CD14-positive monocyte (primary cell): ENCODE measurements around the gene WEE1. TPM values are rescaled to one million over a fixed set of nuclear protein-coding genes. Genes with fewer than 3 reads are reported as not detected.

Experiments
- DNase-seq, 3 donors: peaks; one replicate each; pipeline ENCODE4 v3.0.0-alpha.2; 2011 to 2022
- H2AFZ ChIP-seq: 2 replicates; pipeline ENCODE4 v1.6.0; 2012; ENCODE audit warnings: mild to moderate bottlenecking, low read depth, low read length, inconsistent platforms; ENCODE audit not compliant: insufficient read depth, poor library complexity, severe bottlenecking
- H3K27ac ChIP-seq, 2 donors: 1 replicate in 1 of 2; 2 replicates in 1 of 2; pipeline ENCODE4 v1.5.1; 2012 to 2013; ENCODE audit warnings: low read length in 2 of 2, control low read depth in 1 of 2, inconsistent platforms in 1 of 2, low read depth in 1 of 2, mild to moderate bottlenecking in 1 of 2
- H3K27me3 ChIP-seq, 2 donors: one replicate each; pipeline versions ENCODE4 v1.6.0 to v1.6.1; 2011 to 2013; ENCODE audit warnings: low read length in 2 of 2; ENCODE audit not compliant: control insufficient read depth in 2 of 2, insufficient read depth in 2 of 2
- H3K36me3 ChIP-seq, 2 donors: replicated peaks in 1 of 2; 1 replicate in 1 of 2; 2 replicates in 1 of 2; pipeline versions ENCODE4 v1.5.1 to v1.6.1; 2012 to 2013; ENCODE audit warnings: low read length in 2 of 2, control low read depth in 1 of 2, inconsistent platforms in 1 of 2, mild to moderate bottlenecking in 1 of 2; ENCODE audit not compliant: insufficient read depth in 2 of 2, control insufficient read depth in 1 of 2
- H3K4me1 ChIP-seq, 2 donors: 1 replicate in 1 of 2; 2 replicates in 1 of 2; pipeline versions ENCODE4 v1.5.1 to v1.6.1; 2012 to 2013; ENCODE audit warnings: low read length in 2 of 2, control low read depth in 1 of 2, inconsistent platforms in 1 of 2, mild to moderate bottlenecking in 1 of 2, moderate library complexity in 1 of 2; ENCODE audit not compliant: insufficient read depth in 2 of 2, control insufficient read depth in 1 of 2
- H3K4me2 ChIP-seq: replicated peaks from 2 replicates; pipeline ENCODE3; 2012; ENCODE audit warnings: low read length, moderate library complexity, mild to moderate bottlenecking; ENCODE audit not compliant: poor library complexity, severe bottlenecking; ENCODE audit errors: extremely low read depth
- H3K4me3 ChIP-seq, 3 experiments: fragments of 200-600 bp in 1 of 3; sonication (generic) in 1 of 3; replicated peaks in 1 of 3; 1 replicate in 2 of 3; 2 replicates in 1 of 3; pipeline ENCODE4 v1.5.1; 2011 to 2013; ENCODE audit warnings: low read length in 3 of 3, mild to moderate bottlenecking in 3 of 3, control low read depth in 2 of 3, low read depth in 2 of 3, inconsistent platforms in 1 of 3, moderate library complexity in 1 of 3
- H3K79me2 ChIP-seq: 2 replicates; pipeline ENCODE4 v1.6.0; 2012; ENCODE audit warnings: mild to moderate bottlenecking, control low read depth, inconsistent platforms, low read length, moderate library complexity; ENCODE audit not compliant: insufficient read depth
- H3K9ac ChIP-seq: 2 replicates; pipeline ENCODE4 v1.6.0; 2017; ENCODE audit warnings: low read length, mild to moderate bottlenecking; ENCODE audit not compliant: insufficient read depth, poor library complexity, severe bottlenecking
- H3K9me3 ChIP-seq, 2 donors: replicated peaks in 1 of 2; 1 replicate in 1 of 2; 2 replicates in 1 of 2; pipeline versions ENCODE4 v1.5.1 to v1.6.1; 2012 to 2013; ENCODE audit warnings: low read length in 2 of 2, control low read depth in 1 of 2; ENCODE audit not compliant: control insufficient read depth in 1 of 2, insufficient read depth in 1 of 2
- H4K20me1 ChIP-seq: 2 replicates; pipeline ENCODE4 v1.6.0; 2012; ENCODE audit warnings: mild to moderate bottlenecking, low read length, control low read depth, moderate library complexity; ENCODE audit not compliant: insufficient read depth
- H3K27ac Mint-ChIP-seq, 7 donors: one replicate each; pipeline ENCODE4 v1.8.0; 2020; ENCODE audit warnings: mild to moderate bottlenecking in 7 of 7, mixed read lengths in 7 of 7, moderate library complexity in 6 of 7, inconsistent platforms in 2 of 7
- H3K27me3 Mint-ChIP-seq, 3 donors: one replicate each; pipeline ENCODE4 v1.8.0; 2021 to 2022; ENCODE audit warnings: low read depth in 3 of 3, mild to moderate bottlenecking in 3 of 3, mixed read lengths in 3 of 3, moderate library complexity in 3 of 3, inconsistent platforms in 1 of 3
- H3K36me3 Mint-ChIP-seq, 2 donors: one replicate each; pipeline ENCODE4 v1.8.0; 2020; ENCODE audit warnings: mixed read lengths in 2 of 2, inconsistent platforms in 1 of 2, mild to moderate bottlenecking in 1 of 2
- H3K4me1 Mint-ChIP-seq: one replicate; pipeline ENCODE4 v1.8.0; 2020; ENCODE audit warnings: mild to moderate bottlenecking, mixed read lengths
- H3K4me3 Mint-ChIP-seq, 2 donors: one replicate each; pipeline ENCODE4 v1.8.0; 2020; ENCODE audit warnings: mild to moderate bottlenecking in 2 of 2, mixed read lengths in 2 of 2, moderate library complexity in 1 of 2
- H3K9me3 Mint-ChIP-seq, 7 donors: one replicate each; pipeline ENCODE4 v1.8.0; 2020 to 2022; ENCODE audit warnings: mixed read lengths in 7 of 7, mild to moderate bottlenecking in 6 of 7, moderate library complexity in 6 of 7, inconsistent platforms in 2 of 7
- WGBS: methylation state at CpG from one replicate; pipeline ENCODE4 v1.1.5; 2013; ENCODE audit warnings: missing lambda C conversion rate; ENCODE audit not compliant: insufficient coverage; 5-methylcytosine and 5-hydroxymethylcytosine counted together
- intact Hi-C, 2 donors: fragments of 100-400 bp; cut with micrococcal nuclease; formaldehyde crosslinking; loops; one replicate each; pipeline versions ENCODE4 v1.15.0 to v1.15.1; 2023
- polyA plus RNA-seq, 3 donors: library from polyadenylated mRNA; depleted of rRNA in 1 of 3; unstranded in 2 of 3; stranded (reverse) in 1 of 3; fragments of 300-500 nt in 2 of 3; fragments of >200 nt in 1 of 3; fragmentation: Illumina TruSeq in 2 of 3; gene quantifications; 1 replicate in 2 of 3; 2 replicates in 1 of 3; pipeline ENCODE4 v1.2.3, GENCODE V29; 2012 to 2021
- TF ChIP-seq, protein P1 (sequence below): fragments of 200-600 bp; IDR thresholded peaks from one replicate; pipeline ENCODE4 v1.8.0; 2022; ENCODE audit warnings: antibody characterized with exemption, mild to moderate bottlenecking

Gene WEE1
- polyA plus RNA-seq, 3 donors: 0.05 to 0.41 (median 0.22) TPM

DNA sequence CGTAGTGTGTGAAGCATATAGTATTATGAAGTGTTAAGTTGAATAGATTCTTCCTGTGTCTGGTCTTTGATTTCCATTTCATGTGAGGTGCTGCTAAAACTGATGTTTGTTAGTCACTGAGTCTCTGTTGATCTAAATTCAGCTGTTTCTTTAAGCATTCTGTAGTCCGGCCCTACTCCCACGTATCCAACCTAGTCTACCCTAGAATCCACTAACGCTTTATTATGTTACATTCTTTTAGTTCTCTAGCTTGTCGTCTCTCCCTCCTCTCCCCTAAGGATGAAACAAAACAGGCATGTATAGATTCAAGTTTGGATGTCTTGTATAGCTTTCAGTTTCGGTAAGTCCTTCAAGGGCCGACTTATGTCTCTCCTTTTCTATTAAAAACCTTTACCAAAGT is 4.1 kb downstream of the WEE1 start:
- Histone ChIP-seq H4K20me1 (no peaks in the 10 kb centered on the region), H3K9ac (no peak overlapping the region), H3K79me2 (peaks cover 83% of the 10 kb centered on the region), H3K4me2 (no peak overlapping the region), H3K9me3 (no peaks in the 10 kb centered on the region), H3K27me3 (no peaks in the 10 kb centered on the region), H2AFZ (peak overlapping the region; percentile 62), H3K36me3 (peaks cover 0 to 20% of the 10 kb centered on the region in 2 donors), H3K4me1 (peaks cover 5 to 21% of the 10 kb centered on the region in 2 donors), H3K4me3 (no peak overlapping the region), H3K27ac (peak overlapping the region in 1 of 2 donors; percentile 55)
- TF ChIP-seq, protein P1, sequence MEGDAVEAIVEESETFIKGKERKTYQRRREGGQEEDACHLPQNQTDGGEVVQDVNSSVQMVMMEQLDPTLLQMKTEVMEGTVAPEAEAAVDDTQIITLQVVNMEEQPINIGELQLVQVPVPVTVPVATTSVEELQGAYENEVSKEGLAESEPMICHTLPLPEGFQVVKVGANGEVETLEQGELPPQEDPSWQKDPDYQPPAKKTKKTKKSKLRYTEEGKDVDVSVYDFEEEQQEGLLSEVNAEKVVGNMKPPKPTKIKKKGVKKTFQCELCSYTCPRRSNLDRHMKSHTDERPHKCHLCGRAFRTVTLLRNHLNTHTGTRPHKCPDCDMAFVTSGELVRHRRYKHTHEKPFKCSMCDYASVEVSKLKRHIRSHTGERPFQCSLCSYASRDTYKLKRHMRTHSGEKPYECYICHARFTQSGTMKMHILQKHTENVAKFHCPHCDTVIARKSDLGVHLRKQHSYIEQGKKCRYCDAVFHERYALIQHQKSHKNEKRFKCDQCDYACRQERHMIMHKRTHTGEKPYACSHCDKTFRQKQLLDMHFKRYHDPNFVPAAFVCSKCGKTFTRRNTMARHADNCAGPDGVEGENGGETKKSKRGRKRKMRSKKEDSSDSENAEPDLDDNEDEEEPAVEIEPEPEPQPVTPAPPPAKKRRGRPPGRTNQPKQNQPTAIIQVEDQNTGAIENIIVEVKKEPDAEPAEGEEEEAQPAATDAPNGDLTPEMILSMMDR: no peak
- H3K27me3 Mint-ChIP-seq: no peaks in the 10 kb centered on the region
- no peak for DNase-seq
- no peaks in the 10 kb centered on the region for H3K9me3 Mint-ChIP-seq
- peak overlapping the region in 1 of 7 donors; percentile 51 for H3K27ac Mint-ChIP-seq
- H3K36me3 Mint-ChIP-seq: peaks cover 13 to 16% of the 10 kb centered on the region in 2 donors
- no peak overlapping the region for H3K4me3 Mint-ChIP-seq
- peaks cover 29% of the 10 kb centered on the region for H3K4me1 Mint-ChIP-seq
- WGBS: no CpG with 5 or more reads among the region's 7 CpGs
- intact Hi-C loops: loop anchor here in 1 of 2 donors (10.0 kb wide), 2 partner anchors 87 to 177 kb away; partner anchors contain the start of gene SWAP70

DNA sequence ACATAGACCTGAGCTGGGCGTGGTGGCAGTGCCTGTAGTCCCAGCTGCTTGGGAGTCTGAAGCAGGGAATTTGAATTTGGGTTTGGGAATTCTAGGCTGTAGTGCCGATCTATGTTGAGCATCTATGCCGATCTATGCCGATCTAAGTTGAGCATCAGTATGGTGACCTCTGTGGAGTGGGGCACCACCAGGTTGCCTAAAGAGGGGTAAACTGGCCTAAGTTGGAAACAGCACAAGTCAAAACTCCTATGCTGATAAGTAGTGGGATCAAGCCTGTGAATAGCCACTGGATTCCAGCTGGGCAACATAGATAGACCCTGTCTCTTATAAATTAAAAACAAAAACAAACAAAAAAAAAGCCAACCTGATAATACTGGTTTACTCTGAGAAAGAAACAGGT is 7.4 kb downstream of the WEE1 start:
- no peaks in the 10 kb centered on the region for H3K9me3 Mint-ChIP-seq
- H3K4me3 Mint-ChIP-seq: no peak overlapping the region
- peak overlapping the region in 3 of 7 donors; percentile 19 to 70 (median 24) for H3K27ac Mint-ChIP-seq
- TF ChIP-seq, protein P1: no peak
- H3K4me2 ChIP-seq: no peak overlapping the region
- DNase-seq: no peak
- no peak overlapping the region for H3K9ac ChIP-seq
- H3K4me1 ChIP-seq: peaks cover 1 to 5% of the 10 kb centered on the region in 2 donors
- WGBS: 100% methylated on average over 4 of the region's 4 CpGs
- H3K36me3 Mint-ChIP-seq: peaks cover 21 to 38% of the 10 kb centered on the region in 2 donors
- no peaks in the 10 kb centered on the region for H3K9me3 ChIP-seq
- H3K79me2 ChIP-seq: peaks cover 61% of the 10 kb centered on the region
- H3K36me3 ChIP-seq: peaks cover 8 to 45% of the 10 kb centered on the region in 2 donors
- H3K4me3 ChIP-seq: no peak overlapping the region
- H2AFZ ChIP-seq: no peak overlapping the region
- intact Hi-C loops: no loop called here
- no peaks in the 10 kb centered on the region for H4K20me1 ChIP-seq
- no peaks in the 10 kb centered on the region for H3K27me3 Mint-ChIP-seq
- H3K27me3 ChIP-seq: no peaks in the 10 kb centered on the region
- no peak overlapping the region for H3K27ac ChIP-seq
- H3K4me1 Mint-ChIP-seq: peaks cover 16% of the 10 kb centered on the region
